ENCODE measurements around the gene MACF1. TPM values are rescaled to one million over a fixed set of nuclear protein-coding genes. Genes with fewer than 3 reads are reported as not detected.

Gene MACF1
- total RNA-seq, 2 experiments from 2014 or later = 159 to 163 TPM

DNA sequence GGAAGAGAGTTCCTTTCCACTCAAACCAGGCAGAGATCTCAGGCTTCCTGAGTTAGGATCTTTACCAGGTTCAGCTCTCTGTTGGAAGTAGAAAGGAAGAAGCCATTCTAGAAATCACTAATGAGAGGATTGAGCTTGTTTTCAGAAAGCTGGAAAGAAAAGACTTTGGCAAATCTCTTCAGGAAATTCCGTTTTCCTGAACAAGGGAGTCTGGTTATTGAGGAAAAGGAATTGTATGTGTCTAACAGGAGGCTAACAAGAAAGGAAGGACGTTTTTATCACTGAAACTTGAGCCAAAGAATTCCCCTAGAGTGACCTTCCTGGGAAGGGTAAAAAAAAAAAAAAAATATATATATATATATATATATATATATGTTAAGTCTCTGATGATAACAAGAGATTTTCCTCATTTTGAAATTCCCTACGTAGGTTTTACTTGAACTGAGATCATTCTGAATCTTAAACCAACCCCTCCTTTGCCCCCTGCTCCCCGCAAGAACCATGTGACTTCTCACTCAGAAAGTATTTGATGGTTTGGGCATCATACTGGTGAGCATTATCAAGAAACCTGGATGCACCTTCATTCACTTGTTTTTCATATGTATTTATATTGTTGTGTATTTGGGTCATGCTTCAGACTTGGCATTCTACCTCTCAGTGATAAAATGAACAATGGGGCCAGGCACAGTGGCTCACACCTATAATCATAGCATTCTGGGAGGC is 188.5 kb downstream of the MACF1 start:
- ChIA-PET POLR2A (no interaction called here), CTCF (interaction anchor here (1.3 kb wide), 1 partner anchor 18 kb away, joined by 4 read pairs; no protein-coding TSS in a partner anchor)

DNA sequence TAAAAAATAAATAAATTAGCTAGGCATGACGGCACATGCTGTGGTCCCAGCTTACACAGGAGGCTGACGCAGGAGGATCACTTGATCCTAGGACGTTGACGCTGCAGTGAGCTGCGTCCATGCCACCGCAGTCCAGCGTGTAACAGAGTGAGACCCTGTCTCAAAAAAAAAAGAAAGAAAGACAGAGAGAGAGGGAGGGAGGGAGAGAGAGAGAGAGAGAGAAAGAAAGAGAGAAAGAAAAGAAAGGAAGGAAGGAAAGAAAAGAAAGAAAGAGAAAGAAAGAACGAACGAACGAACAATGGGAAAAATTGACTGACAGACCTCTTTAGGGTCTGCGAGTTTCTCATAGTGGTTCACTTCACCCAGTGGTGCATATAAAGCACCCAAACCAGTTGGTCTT is 189.2 kb downstream of the MACF1 start:
- CTCF ChIA-PET = no interaction called here
- POLR2A ChIA-PET = interaction anchor here (0.6 kb wide), 1 partner anchor 21 kb away, joined by 3 read pairs; no protein-coding TSS in a partner anchor

DNA sequence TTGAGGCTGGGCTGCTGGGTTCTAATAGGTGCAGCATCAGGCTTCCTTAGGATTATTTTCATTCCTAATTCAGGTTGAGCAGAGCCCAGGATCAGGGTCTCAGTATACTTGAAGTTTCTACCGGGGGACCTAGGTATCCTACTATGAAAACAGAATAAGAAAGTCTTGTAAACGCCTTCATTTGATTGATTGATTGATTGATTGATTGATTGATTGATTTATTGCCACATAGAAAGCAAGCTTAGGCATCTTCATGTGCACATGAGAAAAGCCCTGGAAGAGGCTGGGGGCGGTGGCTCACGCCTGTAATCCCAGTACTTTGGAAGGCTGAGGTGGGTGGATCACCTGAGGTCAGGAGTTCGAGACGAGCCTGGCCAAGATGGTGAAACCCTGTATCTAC is 189.6 kb downstream of the MACF1 start:
- CTCF ChIA-PET = no interaction called here
- POLR2A ChIA-PET = interaction anchor here (0.6 kb wide), 1 partner anchor 21 kb away, joined by 3 read pairs; no protein-coding TSS in a partner anchor

DNA sequence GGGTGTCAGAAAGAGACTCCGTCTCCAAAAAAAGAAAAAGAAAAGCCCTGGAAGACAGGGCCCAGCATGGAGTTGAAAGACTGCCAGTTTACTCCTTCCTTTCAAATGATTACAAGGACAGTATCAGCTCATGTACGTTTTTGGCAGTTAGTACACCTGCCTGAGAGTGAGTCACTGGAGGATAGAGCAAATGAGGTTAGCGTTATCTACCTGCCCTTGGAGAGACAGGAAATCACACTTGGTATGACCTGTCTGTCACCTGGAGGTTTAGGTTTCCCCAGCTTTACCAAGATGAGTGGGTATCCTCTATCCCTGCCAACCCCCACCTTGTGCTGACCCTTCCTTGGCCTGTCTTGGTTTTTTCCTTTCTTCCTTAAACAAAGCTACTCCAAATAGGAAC is 190.1 kb downstream of the MACF1 start:
- ChIA-PET POLR2A (no interaction called here), CTCF (interaction anchor here (0.6 to 1.5 kb wide), 2 partner anchors 16 to 292 kb away, joined by 3 to 5 read pairs; no protein-coding TSS in a partner anchor)

DNA sequence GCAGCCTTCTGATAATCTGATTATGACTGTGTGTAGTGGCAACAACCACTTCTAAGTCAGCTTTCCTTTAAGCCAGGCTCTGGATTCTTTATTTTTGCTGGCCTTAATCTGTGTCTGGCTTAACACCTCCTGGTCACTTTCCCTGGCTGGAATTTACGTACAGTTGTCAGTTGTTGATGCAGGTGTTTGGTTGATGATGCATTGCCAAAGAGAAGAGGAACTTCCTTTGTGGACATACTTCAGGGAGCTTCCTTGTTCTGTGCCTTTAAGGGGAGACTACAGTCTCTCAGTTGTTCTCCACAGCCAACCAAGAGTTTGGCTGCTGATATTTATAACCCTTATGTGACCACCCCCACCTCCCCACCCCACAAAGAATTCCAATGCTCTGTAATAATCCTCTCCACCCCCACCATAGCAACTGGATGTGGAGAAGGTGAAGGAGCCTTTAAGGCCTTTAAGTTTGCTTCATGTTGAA is 190.9 kb downstream of the MACF1 start:
- CTCF ChIA-PET = interaction anchor here (1.5 kb wide), 1 partner anchor 16 kb away, joined by 5 read pairs; no protein-coding TSS in a partner anchor
- POLR2A ChIA-PET = no interaction called here

DNA sequence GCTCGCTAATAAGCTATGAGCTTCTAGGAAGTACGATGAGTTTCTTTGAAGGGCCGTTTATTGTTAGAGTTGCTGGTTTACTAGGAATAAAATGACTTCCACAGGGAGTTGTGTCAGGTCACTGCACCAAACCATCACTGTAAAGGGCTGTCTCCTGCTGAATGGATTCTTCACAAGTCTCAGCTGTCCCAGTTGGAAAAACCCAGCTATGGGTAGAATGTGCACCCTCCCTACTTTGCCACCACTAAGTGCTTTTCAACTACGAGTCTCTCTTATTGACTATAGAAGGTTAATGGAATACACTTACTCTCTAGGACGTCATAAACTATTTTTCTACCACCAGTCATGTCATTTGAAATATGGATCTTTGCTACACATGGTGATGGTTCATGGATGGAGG is 192.2 kb downstream of the MACF1 start:
- ChIA-PET CTCF (interaction anchor here (0.7 kb wide), 1 partner anchor 124 kb away, joined by 3 read pairs; no protein-coding TSS in a partner anchor), POLR2A (interaction anchor here (0.7 kb wide), 1 partner anchor 1348 kb away, joined by 4 read pairs; no protein-coding TSS in a partner anchor)

DNA sequence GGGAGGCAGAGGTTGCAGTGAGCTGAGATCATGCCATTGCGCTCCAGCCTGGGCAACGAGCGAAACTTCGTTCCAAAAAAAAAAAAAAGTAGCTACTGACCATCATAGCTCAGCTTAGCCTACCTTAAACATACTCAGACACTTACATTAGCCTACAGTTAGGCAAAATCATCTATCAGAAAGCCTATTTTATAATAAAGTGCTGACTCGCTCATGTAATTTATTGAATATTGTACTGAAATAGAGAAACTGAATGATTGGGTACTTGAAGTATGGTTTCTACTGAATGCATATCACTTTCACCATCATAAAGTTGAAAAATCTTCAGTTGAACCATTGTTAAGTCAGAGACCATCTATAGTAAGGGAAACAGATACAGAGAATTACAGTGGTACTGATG is 193.0 kb downstream of the MACF1 start:
- POLR2A ChIA-PET = interaction anchor here (0.7 kb wide), 2 partner anchors 15 to 94 kb away, joined by 3 to 5 read pairs; no protein-coding TSS in a partner anchor
- CTCF ChIA-PET = interaction anchor here (0.7 to 1.6 kb wide), 2 partner anchors 13 to 125 kb away, joined by 3 to 4 read pairs; no protein-coding TSS in a partner anchor

DNA sequence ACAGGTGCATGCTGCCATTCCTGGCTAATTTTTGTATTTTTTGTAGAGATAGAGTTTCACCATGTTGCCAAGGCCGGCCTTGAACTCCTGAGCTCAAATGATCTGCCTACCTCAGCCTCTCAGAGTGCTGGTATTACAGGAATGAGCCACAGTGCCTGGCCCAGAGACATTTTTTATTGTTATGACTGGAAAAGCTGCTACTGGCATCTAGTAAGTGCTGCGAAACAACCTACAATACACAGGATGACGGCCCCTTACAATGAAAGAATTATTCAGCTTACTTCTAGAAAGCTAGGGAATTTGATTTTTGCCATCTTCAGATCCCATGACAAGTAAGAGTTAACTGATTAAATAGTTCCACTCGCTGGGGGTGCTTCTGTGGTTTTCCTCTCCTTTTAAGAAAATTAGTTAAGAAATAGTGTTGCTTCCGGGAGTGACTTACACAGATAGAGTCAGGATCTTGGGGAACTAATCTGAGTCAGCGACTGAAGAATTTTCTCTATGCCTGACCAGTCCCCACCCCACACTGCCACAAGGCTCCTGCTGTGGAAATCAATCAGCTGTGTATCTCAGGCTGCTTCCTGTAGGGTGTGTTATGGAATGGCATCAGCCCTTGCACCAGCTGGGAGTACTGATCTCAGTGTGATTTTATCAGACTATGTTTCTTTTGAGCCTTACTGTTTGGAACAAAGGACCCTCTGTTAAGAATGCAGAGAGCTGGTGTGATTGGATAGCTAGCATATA is 194.0 kb downstream of the MACF1 start:
- CTCF ChIA-PET = interaction anchor here (1.6 kb wide), 1 partner anchor 12 kb away, joined by 4 read pairs; no protein-coding TSS in a partner anchor
- POLR2A ChIA-PET = interaction anchor here (0.6 to 0.9 kb wide), 3 partner anchors 11 to 96 kb away, joined by 3 read pairs; no protein-coding TSS in a partner anchor

DNA sequence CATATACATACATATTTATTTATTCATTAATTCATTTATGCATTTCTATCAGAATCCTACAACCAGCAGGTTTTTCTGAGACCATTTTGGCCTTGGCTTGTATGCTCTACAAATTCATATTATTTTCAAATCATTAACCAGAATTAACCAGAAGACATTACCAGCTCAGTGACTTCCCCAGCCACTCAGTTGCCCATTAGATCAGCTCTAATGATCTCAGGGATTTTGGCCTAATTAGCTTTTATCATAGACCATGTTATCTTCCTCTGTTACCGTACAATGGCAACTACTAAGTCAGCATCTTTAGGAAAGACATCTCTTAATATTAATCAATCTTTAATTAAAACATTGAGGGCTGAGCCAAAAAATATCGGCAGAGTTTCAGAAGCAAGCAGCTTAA is 196.6 kb downstream of the MACF1 start:
- ChIA-PET POLR2A (no interaction called here), CTCF (no interaction called here)

DNA sequence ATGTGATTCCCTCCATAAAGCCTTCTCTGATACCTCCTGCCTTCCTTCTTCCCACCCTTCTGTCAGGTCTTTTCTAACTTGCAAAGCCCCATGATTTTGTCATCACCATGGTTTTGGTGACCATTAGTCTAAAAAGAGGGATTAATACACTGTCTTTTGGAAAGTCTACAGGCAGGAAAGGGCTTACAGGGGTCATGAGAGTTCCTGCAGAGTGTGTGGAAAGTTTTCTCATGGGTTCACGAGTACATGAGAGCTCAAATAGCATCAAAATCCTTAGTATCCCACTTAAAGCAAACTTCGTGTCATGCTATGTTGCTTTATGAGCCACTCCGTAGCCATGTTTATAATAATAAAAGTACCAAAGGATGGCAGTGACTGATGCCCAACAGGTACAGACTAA is 200.4 kb downstream of the MACF1 start:
- ChIA-PET POLR2A (interaction anchor here (0.5 kb wide), 1 partner anchor 271 kb away, joined by 5 read pairs; no protein-coding TSS in a partner anchor), CTCF (interaction anchor here (0.7 kb wide), 1 partner anchor 356 kb away, joined by 3 read pairs; no protein-coding TSS in a partner anchor)

DNA sequence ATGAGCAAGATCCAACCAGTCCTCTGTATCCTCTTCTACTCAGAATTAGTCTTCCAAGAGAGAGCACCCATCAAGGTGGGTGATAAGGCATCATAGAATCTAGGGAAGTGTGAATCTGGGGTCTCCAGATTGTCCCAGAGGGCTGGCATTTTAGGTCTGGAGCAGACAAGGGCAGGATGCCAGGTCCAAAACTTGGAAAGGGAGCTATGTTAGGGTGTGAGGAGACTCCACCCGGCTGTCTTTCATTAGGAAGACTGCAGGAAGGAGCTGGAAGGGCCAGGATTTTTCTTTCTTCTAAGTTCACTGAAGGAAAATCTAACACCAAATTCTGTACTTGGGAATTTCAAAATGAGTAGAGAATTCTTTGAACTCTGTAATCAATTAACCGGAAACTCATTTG is 200.9 kb downstream of the MACF1 start:
- CTCF ChIA-PET = interaction anchor here (0.7 kb wide), 1 partner anchor 357 kb away, joined by 3 read pairs; no protein-coding TSS in a partner anchor
- POLR2A ChIA-PET = no interaction called here

DNA sequence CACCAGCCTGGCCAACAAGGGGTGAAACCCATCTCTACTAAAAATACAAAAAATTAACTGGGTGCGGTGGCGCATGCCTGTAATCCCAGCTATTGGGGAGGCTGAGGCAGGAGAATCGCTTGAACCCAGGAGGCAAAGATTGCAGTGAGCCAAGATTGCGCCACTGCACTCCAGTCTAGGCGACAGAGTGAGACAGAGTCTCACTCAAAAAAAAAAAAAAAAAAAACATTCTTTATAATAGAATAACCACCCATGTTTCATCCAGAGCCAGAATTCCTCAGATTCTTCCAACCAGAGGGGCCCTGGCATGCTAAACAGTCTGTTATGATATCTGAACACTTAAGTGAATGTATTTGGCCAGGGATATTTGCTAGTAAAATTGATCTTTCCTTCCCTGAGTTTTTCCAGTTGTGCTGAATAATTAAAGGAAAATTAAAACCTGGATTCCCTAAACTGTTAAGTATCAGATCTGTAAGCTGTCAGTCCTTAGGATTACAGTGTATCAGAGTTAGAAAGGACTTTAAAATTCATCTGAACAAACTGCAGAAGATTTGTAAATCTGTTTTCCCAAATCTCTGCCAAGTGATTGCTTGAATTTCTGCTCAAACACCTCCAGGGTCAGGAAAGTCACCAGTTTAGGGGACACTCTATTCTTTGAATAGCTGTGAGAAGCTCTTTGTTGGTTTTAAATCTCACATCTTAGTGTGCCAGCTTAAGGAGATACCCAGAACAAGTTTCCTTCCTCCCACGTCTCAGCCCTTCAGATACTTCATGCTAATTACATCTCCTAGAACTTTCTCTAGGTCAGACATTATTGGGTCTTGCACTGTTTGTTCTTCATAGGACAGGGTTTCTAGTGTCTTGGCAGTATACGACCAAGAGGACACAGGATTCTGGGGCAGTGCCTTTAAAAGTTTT is 202.3 kb downstream of the MACF1 start:
- CTCF ChIA-PET = no interaction called here
- POLR2A ChIA-PET = interaction anchor here (0.6 kb wide), 1 partner anchor 234 kb away, joined by 3 read pairs; no protein-coding TSS in a partner anchor

DNA sequence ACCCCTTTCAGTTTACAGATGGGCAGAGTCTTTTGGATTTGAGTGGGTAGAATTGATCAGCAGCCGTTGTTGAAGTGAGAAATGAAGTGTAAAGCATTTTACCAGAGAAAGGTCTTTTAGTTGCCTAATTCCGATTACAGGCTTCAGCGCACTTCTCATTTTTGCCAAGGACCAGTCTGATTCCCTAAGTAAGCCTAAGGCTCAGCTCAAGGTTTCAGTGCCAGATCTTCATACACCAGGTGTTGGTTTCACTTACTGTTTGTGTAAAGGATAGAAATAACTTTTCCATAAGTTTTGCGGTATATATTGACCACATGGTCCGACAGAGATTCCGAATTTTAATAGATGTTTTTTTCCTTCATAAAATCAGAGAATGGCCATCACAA is 203.0 kb downstream of the MACF1 start:
- ChIA-PET POLR2A (no interaction called here), CTCF (no interaction called here)

DNA sequence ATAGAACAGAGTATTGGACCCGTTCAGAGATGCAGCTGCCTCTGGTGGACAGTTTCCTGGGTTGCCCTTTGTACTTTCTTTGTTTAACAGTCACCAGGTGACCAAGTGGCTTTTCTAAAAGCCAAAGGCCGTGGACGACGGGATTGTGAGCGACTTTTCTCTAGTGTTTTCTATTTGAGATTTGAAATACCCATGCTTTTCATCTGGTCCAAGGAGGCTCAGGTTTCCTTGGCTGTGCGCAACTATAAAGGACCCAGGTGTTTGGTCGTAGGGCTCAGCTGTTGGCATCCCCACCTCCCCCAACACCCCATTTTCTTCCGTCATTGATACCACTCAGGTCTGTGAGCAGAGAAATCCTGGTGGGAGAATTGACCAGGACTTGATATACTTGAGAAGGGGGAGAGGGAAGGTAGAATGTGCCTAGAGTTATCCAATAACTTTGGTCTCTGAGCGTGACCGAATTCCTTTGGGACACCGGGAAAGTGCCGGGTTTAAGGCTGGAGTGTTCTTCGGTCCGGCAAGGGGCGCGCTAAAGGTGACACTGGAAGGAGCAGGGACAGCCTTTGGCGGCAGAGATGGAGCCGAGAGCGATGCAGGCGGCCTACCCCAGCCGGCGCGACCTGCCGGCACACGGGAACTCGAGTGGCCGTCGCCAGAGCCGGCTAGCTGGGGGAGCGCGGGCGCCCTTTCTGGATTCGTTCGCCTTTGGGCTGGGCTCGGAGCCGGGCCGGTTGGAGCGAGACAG is 203.6 kb downstream of the MACF1 start:
- POLR2A ChIA-PET = no interaction called here

DNA sequence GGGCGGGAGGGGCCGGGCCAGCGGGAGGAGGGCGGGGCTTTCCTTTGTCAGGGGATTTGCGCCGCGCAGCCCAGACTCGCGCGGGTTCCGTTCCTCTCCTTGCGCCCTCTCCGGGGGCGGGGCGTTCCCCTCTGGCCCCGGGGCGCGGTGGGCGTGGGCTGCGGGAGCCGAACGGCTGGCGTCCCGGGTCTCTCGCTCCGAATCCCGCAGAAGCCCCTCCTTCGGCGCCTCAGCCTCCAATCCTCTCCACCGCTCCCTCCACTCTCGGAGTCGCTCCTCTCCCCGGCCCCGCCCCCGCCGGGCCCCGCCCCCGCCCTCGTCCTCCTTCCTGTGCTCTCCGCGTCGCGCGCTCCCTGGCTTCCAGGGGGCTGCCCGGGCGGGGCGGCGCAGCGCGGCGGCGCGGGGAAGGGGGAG is 204.2 kb downstream of the MACF1 start:
- CTCF ChIA-PET = interaction anchor here (2.2 kb wide), 1 partner anchor 130 kb away, joined by 5 read pairs; no protein-coding TSS in a partner anchor
- POLR2A ChIA-PET = interaction anchor here (0.7 kb wide), 1 partner anchor 10 kb away, joined by 3 read pairs; no protein-coding TSS in a partner anchor

More for the DNA sequence above, 203.6 kb downstream of the MACF1 start:
- CTCF ChIA-PET = no interaction called here

DNA sequence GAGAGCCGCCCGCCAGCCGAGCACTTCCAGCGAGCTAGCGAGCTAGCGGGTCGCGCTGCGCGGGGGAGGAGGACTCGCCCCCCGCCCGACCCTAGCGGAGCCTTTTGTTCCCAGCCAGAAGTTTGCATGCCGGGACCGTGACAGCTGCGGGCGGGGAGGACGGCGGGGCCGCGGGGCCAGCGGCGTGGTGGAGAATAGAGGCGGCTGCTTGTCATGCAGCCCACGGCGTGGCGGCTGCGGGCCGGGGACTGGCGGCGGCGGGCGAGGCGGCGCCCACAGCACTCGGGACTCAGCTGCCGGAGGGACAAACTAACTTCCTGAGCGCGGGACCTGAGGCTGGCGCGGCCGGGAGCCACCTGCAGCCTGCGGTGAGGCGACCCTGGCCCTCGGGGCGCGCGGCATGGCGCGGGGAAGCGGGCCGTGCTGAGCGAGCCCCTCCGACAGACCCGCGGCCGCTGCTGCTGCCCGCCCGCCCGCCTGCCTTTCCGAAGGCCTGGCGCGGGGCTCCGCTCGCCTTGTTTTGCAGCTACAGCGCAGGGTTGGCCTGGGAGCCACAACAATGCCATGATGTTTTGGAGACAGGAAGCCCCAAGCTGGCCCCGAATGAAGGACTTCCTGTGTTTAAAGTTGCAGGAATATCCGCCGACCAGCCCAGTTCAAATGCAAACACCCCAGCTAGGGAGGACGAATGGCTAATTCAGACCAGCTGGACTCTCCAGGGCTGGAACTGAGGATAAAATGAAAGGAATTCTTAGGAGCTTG is 204.7 kb downstream of the MACF1 start:
- ChIA-PET POLR2A (interaction anchor here (0.7 kb wide), 1 partner anchor 11 kb away, joined by 3 read pairs; no protein-coding TSS in a partner anchor), CTCF (interaction anchor here (0.6 to 2.2 kb wide), 2 partner anchors 129 to 421 kb away, joined by 4 to 5 read pairs; no protein-coding TSS in a partner anchor)

DNA sequence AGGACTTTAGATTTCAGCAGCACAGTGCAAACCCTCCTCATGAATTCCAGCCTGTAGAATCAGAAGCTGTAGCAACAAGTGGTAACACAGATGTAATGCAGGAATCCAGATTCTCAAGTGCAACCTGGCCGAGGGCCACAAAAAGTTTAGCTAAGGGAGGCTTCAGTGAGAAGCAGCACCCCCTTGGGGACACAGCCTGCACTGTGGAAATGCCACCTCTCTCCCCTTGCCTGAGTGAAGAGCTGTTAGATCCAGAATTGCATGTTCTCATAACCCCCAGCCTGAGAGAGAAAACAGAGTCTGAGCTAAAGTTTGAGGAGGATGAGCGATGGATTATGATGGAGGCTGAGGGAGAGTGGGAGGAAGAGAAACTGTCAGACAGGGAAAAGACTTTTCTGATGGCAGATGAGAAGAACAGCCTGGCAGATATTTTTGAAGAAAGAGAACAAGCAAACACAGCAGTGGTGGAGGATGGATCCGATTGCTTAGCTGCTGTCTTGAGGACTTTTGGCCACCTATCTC is 206.5 kb downstream of the MACF1 start:
- ChIA-PET CTCF (interaction anchor here (0.6 to 2.2 kb wide), 9 partner anchors 12 to 227 kb away, joined by 3 to 5 read pairs (median 4); no protein-coding TSS in a partner anchor), POLR2A (interaction anchor here (0.6 kb wide), 1 partner anchor 19 kb away, joined by 3 read pairs; no protein-coding TSS in a partner anchor)
